Measurements from ENCODE around the gene RGS6.

Gene RGS6

GRCh38 chr14:72560331-72560730 is 628.1 kb downstream of the RGS6 start:
- no peak for DNase-seq

- no peak for DNase-seq
These were observed 628.8 kb downstream of the RGS6 start for GRCh38 chr14:72560889-72561493.

DNA sequence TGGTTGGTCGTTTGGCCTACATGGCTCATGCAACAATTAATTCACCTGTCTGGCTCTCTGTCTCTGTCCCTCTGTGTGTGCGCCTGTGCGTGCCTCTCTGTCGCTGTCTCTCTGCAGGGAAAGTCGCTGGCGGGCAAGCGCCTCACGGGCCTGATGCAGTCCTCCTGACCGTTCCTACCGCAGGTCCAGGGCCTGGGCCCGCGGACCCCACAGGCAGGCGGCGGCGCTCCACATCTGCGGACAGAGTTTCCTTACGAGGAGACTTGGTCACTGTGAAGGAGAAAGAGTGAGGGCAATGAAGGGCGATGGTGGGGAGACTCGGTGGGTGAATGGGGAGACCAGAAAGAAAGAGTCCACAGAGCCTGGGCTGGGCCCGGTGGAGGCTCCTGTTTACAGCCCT is 630.1 kb downstream of the RGS6 start:
- no peak for DNase-seq

GRCh38 chr14:72563676-72564075 is 631.4 kb downstream of the RGS6 start:
- no peak for DNase-seq

DNA sequence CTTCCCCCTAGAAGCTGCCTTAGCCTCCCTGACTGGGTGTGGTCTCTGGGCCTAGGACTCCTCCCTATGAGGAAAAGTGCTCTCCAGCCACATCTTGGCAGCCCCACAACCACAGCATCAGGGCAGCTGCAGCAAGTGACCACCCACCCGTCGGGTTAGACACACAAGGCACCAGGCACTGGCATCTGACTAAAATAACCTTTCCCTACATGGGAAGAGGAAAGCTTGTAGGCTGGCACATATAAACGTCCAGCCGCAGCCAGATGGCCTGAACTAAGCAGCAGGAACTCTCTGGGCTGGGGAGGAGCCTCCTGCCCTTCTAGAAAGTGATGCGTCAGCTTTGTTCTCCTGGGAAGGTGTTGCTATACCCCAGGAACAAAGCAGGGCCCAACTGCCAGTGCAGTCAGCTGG is 632.9 kb downstream of the RGS6 start:
- DNase-seq: no peak

DNA sequence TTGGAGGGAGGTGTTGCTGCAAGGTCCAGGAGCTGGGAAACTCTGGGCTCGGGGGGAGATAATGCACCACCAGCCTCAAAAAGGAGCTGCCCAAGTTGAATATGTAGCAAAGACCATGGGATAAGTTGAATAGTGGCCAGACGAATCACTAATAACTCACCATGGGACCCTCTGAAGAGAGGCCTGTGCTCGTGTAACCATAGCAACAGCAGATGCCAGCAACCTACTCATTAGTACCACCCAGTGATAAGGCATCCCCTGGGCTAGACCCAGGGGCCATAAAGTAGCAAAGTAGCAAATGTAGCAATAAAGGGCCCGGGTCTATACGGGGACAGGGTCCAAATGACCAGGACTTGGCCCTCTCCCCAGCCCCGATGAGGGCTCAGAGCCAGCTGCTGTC is 633.7 kb downstream of the RGS6 start:
- no peak for DNase-seq

DNA sequence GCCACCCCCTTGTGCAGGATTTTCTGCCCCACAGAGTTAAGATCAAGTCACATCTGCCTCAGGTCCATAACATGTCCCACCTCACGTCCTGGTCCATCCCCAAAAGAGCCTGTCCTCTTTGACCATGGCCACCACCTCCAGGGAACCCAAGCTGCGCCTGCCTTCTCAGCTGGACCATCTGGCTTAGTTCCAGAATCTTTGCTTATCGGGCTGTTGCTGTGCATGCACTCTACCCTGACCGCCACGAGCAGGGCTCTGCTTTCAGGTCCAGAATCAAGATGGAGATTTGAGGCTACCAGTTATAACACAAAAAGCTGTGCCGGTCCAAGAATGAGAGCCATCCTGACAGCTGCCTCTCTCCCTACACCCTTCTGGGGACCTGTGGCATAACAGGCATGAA is 635.0 kb downstream of the RGS6 start:
- no peak for DNase-seq

- no peak for DNase-seq
These were observed 636.2 kb downstream of the RGS6 start for GRCh38 chr14:72568296-72568992.

- no peak for DNase-seq
These were observed 641.6 kb downstream of the RGS6 start for GRCh38 chr14:72573725-72574417.

DNA sequence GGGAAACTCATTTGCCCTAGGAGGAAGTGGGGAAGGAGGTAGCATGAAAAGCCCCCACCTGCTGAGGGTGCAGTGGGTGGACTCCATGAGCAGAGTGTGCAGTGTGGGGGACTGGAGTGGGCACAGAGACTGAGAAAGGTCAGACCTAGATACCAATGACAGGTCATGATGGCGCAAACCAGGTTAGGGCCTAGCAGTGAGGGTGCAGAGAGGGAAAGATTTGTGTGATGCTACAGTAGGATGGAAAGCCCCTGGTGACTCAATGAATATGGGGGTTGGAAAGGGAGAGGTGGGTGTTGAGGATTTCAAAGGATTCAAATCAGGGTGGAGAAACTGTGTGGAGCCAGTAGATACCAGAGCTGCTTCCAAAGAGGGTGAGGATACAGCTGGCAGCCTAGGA is 642.5 kb downstream of the RGS6 start:
- DNase-seq: no peak

- no peak for DNase-seq
These were observed 644.0 kb downstream of the RGS6 start for GRCh38 chr14:72576258-72576657.

DNA sequence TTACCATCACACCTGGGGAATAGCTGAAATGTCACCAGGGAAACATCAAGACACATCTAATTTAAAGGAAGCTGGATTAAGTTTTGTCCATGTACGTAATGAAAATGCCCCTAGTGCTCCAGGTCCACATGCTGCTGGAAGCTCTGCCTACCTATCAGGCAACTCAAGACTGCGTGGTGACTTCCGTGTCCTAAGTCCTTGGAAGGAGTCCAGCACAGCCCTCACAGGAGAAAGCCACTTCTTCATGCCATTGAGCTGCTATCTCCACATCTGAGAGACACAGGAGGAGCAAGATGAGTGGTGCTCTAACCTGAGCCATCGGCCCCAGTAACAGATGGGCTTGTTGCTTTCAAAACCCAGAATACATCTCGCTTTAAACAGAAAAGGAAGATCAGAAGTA is 645.3 kb downstream of the RGS6 start:
- no peak for DNase-seq

DNA sequence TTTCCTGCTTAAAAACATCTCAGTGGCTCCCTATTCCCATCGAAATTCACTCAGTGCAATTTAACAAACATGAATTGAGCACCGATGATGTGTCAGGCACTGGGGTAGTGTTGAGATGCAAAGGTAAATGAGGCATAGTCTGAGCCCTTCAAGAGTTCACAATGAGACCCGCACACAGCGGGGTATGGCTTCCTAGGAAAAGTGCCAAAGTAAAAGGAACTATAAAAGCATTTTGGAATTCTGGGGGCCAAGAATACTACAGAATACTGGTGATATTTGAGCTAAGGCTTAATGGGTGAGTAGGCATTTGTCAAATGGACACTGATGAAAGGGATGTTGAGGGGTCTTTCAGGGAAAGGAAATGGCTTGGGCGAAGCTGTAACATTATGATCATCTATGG is 646.3 kb downstream of the RGS6 start:
- DNase-seq: no peak

DNA sequence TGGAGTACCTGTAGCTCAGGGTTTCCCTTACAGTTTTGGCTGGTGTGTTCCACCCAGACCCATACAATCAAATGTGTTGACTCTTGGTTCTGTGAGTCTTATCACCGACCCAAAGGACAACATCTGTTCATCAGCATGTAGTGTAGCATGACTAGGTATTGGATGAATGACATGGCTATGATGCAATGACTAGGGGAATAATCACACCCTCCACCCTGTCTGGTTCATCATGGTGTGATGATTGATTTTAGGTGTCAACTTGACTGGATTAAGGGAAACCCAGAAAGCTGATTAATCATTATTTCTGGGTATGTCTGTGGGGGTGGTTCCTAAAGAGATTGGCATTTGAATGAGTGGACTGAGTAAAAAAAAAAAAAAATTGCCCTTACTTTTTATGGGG is 650.4 kb downstream of the RGS6 start:
- DNase-seq: no peak

DNA sequence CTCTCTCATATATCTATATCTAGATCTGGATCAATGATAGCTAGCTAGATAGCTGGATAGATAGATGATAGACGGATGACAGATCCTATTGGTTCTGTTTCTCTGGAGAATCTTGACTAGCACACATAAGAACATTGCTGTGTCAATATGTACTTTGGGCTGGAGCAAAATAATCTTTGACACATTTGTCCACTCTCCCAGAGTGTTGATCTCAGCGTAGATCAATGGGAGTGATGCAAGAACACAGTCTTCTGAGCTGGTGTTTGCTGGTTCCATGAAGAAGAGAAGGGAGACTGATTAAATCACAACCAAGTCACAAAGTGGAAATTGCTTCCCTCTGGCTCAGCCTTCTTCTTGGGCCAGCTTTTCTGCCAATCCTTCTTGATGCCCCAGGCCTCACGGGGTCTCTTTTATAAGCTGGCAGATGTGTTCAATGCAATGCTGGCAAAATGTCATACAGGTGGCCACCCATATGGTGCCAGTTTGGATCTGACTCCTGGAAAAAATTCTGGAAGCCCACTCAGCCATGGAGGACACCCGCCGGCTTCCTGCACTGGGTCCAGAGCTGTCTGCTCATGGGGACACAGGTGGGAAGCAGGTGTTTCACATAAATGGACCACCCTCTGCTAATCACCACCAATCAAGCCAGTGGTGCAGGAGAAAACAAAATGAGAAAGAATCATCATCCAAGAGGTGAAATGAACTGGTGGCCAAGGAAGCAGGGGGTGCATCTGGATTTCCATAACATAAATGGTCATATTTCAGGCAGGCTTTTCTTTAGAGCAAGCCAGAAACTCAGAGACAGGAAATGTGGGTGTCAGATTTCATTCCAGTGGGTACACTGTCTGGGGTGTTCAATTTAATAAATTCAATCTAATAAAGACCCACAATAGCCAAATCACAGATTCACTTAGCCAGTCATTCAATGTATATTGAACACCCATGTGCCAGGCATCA is 651.4 kb downstream of the RGS6 start:
- DNase-seq: no peak

GRCh38 chr14:72588521-72588920 is 656.3 kb downstream of the RGS6 start:
- no peak for DNase-seq

DNA sequence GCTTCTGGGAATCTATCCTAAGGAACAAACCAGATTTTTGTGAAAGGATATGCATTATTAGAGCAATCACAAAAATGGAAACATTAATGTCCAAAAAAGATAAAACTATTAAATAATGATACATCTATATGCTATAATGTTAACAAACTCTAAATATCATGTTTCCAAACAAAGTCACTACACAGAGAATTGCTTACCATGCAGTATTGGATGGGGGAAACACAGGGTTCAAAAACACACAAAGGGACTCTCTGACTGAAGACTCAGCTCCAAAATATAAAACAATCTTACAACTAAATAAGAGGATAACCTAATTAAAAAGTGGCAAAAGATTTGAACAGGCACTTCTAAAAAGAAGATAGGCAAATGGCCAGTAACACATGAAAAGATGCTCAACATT is 657.4 kb downstream of the RGS6 start:
- DNase-seq: no peak

DNA sequence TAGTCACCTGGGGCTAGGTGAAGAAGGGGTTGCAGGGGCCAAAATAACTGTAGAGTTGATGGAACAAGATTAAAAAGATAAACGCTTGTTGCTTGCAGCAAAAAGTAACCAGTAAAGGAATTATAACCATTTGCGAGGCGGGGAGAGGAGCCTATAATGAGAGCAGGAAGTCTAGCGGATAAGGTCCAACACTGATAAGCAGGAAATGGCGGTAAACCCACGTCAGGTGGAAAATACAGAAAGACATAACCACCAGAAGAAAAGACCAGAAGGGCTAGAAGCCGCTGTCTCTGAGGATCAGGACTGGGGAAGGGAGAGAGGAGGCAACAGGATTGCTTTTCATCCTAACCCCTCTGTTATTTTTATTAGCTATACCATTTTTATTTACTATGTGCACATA is 658.3 kb downstream of the RGS6 start:
- peak; percentile 23 for DNase-seq

GRCh38 chr14:72591391-72591790 is 659.2 kb downstream of the RGS6 start:
- no peak for DNase-seq

DNA sequence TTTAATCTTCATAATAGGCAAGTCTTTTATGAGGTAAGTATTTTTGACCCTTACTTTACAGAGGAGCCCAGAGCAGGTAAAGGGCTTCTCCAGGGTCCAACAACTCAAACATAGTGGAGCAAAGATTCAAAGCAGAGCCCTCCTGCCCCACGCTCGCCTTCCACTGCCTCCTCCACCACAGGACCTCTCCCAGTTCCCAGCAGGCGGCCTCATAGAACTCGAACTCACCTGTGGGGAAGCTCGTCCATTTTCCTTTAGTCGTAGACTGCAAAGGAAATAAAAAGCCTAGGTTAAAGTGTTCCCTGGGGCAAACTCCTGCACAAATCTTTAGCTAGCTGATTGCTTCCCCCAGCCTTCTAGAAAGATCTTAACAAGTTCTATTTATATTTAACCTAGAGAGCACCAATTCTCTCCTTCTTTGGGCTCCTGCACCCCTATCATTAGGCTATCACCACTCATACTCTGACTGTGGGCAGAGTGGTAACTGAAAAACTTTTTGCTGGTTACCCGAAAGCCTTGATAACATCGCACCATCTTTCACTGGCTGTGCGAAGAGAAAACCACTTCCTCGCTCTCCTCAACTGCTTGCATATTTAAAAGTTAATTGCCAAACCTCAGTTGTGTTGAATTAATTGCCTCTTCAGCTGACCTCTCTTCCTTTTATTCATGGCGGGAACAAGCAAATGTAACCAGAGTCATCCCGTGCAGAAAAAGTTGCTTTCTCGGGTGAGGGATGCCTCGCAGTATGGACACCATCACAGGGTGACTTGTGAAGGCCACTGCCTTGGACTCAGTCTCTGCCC is 662.1 kb downstream of the RGS6 start:
- peak; percentile 55 for DNase-seq

- no peak for DNase-seq
These were observed 663.1 kb downstream of the RGS6 start for GRCh38 chr14:72595152-72595862.
